GM18867 (cell line): Measurements from ENCODE around the gene CPT1A.

Experiments used
- ATAC-seq: cut with Tn5 transposase; IDR thresholded peaks from one replicate; pipeline ENCODE4 v1.9.1; 2021; ENCODE audit warnings: mild to moderate bottlenecking, moderate library complexity; ENCODE audit not compliant: unreplicated experiment

The CPT1A gene

DNA sequence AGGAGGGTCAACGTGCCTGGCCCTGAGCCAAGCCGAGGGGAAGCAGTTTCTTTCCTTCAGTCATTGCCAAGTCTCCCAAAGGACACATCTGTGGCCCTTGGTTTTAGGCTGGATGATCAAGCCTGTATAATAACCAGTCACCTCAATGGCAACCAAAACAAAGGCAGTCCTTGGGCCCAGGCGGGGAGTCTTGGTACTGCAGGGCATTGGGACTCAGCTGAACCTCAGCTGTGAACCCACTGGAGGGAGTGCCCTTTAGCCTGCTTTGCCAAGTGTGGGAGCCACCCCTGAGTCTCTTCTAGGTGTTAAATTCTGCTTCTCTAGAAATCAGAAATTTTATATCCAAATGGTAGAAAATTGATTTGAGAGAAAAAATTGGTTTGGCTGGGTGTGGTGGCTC lies 36.9 kb downstream of the CPT1A start:
- ATAC-seq, result no peak

DNA sequence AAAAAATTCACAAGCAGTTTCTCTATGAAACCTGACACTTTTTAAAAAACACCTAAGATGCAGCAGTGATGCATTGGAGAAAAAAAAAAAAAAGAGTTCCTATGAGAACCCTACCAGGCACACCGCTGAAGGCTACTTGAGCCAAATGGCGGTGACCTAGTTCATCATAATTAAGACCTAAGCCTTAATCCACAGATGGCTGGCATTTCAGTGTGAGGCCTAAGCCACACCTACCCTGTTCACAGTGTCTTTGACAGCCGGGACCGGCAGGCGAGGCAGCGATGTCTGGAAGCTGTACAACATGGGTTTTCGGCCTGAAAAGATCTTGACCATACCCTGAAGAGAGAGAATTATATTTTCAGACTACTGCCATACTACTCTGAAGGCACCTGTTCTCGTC lies 38.0 kb downstream of the CPT1A start:
- ATAC-seq, result no peak

DNA sequence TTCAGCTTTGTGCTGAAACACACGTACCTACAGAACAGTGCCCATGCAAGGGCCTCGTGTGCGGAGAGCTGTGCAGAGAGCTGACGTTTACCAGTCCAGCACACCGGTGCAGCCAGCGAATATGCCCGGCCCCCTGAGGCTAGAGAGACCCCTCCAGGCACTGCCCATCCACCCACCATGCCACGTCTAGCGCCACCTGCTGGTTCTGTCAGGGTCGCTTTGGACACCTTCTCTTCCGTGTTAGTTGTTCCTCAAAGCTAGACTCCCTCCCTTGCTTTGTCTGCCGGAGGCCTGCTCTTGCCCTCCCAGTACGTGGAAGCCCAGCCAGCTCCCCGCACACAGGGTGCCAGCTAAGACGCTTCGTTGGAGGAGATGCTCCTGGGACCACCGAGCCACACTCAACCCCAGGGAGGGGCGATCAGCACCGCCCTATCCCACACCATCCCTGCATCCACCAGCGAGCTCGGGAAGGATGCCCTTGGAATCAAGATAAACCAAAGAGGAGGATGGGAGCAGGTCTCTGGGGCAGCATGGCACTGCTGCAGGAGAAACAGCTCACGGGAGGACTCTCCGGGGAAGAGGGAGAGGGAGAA lies 43.4 kb downstream of the CPT1A start:
- no peak for ATAC-seq

DNA sequence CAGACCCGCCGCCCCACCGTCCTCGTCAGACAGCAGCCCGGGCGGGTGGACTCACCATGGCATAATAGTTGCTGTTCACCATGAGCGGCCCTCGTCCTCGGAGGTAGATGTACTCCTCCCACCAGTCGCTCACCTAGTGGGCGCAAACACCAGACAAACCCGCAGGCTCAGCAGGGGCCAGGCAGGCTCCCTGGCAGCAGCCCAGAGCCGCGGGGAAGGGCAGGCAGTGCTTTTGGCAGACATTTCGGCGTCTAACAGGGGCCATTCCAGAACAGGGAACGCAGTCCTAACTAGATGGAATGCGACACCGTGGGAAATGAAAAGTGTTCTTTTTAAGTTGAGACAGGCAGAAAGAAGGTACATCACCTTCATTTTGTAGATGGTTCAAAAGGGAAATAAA lies 44.9 kb downstream of the CPT1A start:
- ATAC-seq, result no peak

DNA sequence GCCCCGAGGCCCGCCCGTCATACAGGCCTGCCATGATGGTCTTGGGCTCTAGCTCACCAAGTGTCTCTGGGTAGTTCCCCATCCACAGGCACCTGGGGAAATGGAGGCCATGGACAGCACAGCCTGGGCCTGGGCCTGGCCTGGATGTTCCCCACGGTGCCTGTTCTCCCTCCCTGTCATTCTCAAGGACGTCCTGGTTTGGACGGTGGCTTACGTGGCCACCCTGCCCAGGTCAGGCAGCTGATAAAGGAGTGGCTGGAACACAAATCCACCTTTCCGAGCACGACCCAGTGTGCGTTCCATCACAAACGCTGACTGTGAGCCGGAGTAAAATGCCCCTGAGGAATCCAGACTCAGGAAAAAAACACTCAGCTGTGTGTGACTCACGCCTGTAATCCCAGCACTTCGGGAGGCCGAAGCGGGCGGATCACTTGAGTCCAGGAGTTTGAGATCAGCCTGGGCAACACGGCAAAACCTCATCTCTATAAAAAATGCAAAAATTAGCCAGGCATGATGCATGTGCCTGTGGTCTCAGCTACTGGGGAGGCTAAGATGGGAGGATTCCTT lies 49.2 kb downstream of the CPT1A start:
- no peak for ATAC-seq

DNA sequence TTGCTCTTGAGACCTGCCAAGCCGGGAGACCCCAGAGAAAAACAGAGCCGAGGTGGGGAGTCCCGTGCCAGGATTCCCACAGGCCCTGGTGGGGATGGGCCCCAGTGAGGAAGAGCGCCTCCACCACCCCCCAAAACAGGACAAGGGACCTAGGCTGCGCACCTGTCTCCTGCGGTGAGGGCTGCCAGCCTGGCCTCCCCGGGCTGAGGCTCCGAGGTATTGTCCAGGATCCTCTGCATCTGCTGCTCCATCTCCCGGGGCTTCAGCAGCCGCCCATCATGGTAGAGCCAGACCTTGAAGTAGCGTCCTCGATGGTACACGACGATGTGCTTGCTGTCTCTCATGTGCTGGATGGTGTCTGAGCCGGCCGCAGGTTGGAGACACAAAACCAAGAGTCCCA lies 57.1 kb downstream of the CPT1A start:
- ATAC-seq, result no peak

DNA sequence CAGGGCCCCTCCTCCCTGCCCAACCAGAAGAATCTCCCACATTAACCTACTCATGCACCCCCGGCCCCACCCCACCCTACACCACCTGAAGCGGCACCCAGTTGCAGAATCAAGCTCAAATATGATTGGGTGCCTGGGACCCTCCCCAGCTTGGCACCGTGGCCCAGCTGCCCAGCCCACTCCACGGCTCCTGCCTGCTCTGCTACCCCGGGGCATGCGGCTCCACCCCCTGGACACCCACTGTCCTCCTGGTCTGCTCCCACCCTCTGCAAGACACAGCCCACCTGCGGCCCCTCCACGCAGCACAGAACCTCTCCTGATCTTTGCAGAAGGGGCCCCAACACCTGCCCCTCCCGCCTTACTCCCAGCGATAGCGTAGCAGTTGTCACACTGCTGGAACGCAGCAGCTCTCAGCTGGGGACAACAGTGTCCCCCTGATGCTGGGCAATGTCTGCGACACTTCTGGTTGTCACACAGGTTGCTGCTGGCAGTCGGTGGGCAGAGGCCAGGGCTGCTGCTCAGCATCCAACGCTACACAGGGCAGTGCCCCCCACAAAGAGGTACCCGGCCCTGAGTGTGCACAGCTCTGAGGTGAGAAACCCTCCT lies 58.4 kb downstream of the CPT1A start:
- ATAC-seq, result no peak

DNA sequence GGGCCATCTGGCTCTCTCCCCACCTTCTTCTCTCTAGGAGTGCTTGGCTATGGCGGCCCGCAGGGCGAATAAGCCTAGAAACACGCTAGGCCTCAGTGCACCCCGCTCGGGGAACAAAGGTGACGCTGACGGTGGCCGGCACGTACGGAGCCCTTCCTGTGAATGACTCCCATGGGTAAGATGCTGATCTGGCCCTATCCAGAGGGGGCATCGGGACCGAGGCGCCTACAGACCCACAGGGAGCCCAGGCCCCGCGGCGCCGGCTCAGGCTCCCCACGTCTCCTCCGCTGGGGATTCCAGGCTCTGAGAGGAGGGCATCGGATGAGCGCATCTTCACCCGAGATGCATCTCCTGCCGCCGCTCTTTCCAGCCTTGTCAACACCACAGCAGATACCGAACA lies 59.0 kb downstream of the CPT1A start:
- ATAC-seq, result no peak

DNA sequence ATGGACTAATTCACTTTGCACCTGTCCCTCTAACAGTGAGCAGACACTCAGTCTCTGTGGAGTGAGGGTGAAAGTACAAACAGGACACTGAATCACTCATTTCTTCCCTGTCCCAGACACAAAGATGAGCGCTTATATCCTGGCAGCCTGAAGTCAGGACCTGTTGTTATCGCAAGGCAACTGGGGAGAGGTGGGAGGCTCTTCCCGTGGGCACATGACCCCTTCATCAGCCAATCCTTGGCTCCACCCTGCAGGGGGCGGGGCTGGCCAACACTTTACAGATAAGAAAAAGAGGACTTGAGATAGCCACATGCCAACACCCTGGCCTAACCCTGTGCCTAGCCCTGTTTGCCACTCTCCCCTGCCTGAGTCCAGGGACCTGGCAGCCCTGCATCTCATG lies 60.9 kb downstream of the CPT1A start:
- no peak for ATAC-seq

DNA sequence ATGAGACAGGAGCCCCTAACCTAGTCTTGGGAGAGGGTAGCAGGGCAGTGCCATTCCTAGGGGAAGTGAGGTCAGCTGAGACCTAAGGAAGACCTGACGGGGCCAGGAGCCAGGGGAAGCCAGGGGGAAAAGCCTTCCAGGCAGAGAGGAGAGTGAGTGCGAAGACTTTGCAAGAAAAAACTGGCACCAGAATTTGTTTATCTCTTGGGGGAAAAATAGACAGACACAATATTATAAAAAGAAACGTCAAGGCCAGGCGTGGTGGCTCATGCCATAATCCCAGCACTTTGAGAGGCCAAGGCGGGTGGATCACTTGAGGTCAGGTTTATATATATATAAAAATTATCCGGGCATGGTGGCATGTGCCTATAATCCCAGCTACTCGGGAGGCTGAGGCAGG lies 63.5 kb downstream of the CPT1A start:
- ATAC-seq, result no peak

DNA sequence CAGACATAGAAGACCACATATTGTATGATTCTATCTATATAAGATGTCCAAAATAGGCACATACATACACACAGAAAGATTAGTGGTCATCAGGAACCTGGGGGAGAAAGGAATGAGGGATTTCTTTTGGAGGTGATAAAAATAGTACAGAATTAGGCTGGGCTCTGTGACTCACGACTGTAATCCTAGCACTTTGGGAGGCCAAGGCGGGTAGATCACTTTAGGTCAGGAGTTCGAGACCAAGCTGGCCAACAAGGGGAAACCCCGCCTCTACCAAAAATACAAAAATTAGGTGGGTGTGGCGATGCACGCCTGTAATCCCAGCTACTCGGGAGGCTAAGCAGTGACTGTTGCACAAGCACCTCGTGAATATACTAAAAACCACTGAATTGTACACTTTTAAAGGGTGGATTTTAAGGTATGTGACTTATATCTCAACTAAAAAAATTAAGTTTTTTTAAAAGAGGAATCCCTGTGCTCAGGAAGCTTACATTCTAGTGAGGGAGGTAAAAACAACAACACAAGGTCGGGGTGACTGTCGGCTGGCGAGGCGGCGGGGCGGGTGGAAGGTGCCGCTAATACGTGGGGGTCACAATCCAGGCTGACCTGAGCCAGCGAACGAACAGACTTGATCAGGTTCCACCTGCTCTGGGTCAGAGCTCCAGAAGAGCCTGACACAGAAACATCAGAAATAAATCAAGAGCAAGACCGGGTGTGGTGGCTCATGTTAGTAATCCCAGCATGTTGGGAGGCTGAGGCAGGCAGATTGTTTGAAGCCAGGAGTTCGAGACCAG lies 65.1 kb downstream of the CPT1A start:
- ATAC-seq, result no peak

DNA sequence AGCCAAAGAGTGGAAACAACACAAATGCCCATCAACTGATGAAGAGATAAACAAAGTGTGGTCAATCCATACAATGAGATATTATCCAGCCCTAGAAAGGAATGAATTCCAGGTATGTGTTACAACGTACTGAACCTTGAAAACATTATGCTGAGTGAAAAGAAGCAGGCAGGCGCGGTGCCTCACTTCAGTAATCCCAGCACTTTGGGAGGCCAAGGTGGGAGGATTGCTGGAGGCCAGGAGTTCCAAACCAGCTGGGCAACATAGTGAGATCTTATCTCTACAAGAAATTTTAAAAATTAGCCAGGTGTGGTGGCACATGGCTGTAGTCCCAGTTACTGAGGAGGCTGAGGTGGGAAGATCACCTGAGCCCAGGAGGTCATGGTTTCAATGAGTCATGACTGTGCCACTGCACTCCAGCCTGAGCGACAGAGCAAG lies 65.7 kb downstream of the CPT1A start:
- no peak for ATAC-seq

DNA sequence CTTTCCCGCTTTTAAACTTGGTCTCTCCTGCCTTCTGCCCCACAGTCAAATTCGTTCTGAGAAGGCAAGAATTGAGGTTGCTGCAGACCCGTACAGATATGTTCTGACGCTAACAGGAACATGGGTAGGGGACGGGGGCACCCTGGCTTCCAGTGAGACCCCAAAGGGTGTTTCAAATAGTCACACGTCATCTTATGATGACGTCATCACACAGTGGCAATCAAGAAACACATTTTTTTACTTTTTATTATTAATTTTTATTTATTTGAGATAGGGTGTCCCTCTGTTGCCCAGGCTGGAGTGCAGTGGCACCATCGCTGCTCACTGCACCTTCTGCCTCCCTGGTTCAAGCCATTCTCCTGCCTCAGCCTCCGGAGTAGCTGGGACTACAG lies 67.5 kb downstream of the CPT1A start:
- no peak for ATAC-seq

DNA sequence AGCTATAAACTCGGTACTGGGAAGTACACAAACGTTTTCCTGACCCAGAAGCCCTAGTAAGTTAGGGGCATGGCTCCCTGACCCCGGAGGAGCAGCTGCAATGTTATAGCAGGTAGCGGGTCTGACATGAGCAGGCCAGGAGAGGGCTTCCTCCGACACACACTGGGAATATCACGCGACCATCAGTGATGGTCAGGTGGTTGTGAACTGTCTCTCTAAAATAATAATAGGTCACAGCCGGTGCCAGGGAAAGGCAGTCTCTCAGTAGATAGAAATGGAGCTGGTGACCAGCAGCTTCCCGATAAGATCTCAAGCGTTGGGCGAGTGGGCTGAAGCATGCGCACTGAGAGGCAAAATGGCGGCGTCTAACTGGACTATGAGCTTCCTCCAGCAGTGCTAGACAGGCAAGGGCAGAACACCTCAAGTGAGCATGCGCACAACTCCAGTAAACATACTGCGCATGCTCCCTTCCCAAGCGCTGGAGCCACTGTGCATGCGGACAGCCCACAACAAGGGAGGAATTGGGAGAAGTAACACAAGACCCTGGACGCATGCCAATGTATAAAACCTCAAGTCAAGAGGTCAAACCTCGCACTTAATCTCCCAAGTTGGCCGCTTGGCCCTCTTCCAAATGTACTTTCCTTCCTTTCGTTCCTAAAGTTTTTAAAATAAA lies 68.1 kb downstream of the CPT1A start:
- no peak for ATAC-seq

DNA sequence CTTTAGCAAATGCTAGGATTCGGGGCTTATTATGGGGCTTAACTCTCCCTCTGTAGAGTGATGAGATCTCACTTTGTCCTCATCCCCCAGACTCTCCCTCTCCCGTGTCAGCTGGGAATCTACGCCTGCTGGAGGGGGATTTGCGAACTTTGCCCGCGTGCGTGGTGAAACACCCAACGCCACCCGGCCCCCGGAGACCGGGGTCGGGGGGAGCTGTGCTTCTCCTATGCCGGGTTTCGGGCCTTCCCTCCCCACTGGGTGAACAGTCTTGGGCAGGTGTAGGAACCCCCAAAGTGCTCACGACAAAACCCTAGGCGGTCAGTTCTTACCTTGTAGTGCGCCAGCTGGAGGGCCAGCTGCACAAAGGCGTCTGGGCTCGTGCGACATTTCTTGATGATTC lies 68.8 kb downstream of the CPT1A start:
- ATAC-seq, result no peak

DNA sequence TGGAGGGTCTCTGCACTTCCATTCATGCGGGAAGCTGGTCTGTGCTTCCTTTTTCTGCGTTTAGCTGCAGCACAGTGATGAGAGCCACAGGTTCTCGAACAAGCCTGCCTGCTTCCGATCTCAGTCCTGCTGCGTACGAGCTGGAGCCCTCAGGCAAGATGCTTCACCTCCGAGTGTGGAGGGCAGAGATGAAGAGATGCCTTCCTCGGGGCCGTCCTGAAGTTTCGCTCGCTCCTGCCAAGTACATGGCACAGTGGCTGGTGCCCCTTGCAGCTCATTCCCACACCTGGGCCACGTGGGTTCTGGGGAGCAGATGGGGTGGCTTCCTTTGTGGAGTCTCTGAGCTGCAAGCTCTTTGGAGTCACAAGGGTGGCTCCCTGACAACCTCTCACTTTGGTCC lies 70.9 kb downstream of the CPT1A start:
- ATAC-seq, result no peak

DNA sequence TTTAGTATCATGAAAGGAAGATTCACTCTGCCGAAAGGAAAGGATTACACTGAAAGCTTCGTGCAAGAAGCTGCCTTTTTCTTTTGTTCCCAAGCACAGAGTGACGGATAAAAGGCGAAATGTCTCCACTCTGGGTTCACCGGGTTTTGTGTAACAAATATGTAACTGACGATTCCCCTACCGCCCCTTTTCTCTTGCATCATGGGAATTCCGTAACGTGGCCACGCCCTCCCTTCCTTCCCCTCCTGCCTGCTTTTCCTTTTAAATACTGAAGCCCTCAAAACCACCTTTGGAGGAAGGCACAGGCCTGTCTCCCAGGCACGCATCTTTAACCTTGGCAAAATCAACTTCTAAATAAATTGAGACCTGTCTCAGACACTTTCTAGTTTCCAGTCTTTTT lies 74.0 kb downstream of the CPT1A start:
- no peak for ATAC-seq

DNA sequence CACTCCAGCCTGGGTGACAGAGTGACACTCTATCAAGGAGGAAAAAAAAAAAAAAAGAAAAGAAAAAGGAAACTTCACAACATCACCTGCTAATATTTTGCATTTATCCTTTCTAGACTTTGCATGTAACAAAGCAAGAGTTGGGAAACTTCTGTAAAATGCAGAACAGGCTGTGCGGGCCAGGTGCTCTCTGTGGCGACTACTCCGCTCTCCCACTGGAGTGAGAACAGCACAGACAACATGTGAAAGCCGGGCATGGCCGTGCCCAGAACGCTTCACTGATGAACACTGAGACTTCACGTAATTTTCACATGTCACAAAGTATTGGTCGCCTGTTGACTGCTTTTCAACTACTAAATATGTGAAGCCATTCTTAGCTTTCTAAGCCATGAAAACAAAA lies 74.9 kb downstream of the CPT1A start:
- ATAC-seq, result no peak

DNA sequence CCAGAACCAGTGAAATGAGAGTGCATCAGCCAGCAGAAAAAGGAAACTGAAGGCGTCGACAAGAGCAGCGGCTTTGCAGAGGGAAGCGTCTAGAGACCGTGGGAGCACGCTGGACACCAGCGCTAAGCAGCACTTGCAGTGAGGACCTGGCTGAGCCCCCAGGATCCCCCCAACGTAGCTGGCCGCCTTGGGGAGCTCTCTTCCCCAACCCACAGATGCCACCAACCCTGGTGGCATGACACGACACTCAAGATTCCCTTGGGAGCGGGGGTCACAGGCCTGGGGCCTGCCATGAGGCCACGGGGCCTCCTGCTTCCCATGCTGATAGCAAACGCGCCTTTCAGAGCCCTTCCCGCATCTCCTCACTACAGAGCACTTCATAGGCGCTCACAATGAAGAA lies 77.0 kb downstream of the CPT1A start:
- ATAC-seq, result no peak

DNA sequence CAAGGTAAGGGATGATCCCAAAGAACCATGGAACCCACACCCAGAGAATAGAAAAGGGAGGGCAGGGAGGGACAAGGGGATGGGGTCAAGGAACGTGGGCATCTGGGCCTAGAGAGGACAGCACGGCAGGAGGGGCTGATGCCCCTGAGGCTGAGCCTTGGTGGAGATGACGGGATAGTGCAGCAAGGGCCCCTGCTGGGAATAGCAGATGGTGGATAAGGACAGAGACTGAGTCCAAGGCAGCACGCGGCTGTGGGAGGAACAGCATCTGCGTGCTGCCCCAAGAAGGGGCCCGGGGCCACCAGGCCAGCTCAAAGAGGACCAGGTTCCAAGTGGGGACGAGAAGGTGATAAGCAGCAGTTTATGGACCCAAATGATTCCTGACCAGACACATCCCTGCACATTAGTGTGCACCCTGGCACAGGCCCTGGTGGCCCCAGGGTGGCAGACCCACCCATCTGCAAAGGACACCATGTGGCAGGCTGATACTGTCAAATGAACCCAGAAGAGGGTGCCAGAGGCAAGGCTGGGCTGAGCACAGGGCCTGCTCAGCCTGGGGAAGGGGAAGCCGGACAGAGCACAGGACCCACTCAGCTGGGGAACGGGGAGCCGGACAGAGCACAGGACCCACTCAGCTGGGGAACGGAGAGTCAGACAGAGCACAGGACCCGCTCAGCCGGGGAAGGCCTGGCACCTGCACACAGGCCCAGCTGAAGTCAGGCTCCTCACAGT lies 77.6 kb downstream of the CPT1A start:
- no peak for ATAC-seq

DNA sequence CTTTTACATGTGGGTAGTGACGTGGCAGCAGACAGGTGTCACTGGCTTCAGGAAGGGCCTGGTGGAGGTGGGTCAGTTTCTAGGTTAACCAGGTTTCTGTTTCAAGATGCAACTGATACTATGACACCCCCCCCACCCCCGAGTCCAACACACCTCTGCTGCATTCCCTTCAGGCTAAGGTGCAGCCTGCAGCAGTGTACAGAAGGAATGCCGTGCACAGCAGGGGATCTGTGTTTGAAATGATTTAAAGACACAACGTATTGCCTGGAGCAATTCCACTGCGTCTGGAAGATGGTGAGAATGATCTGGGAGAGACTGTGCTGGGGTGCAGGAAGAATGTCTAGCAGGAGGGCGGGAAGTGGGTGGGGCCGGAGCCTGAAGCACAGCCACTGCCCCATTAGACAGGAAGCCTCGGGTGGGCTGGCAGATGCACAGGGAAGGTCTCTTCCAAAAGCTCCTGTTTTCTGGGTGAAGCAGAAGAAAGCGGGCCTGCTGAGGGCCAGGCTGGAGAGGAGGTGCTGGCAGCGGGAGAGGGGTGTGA lies 78.5 kb downstream of the CPT1A start:
- ATAC-seq, result no peak
